GM18519 (cell line): ENCODE measurements around the gene CADPS.
"Not testable (repeated sequence)": the region's sequence is repeated elsewhere in the genome, so short reads cannot be mapped to it uniquely, and the experiment has no call there.

Source experiments
- ATAC-seq: cut with Tn5 transposase; IDR thresholded peaks from one replicate; pipeline ENCODE4 v1.9.1; 2021; ENCODE audit warnings: mild to moderate bottlenecking, moderate library complexity; ENCODE audit not compliant: unreplicated experiment, low FRiP score

Gene CADPS

DNA sequence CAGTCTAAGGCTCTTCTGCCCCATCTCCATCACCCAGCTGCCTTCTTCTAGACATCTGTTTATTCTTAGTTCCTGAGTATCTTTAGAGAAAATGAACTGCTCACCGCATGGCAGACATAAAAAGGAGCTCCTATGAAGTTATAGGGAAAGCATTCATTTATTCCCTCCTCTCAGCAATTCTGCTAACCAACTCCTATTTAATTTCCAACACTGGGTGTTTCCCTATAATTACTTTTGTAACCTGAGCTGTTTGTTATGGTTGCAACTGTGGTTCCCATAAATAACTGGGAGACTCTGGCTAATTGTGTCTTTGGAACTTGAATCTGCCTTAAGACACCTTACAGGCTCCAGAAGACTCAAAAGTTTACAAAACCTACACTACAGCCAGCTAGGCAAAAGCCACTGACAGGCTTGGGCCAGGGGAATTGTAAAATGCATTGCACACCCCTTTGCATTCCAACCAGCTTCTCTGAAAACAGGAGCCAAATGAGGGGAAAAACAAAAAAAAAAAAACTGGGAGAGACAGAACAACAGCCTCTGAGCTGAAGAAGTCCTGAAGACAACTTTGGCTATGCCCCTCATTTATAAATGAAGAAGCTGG, 270.4 kb downstream of the CADPS start:
- no peak for ATAC-seq

DNA sequence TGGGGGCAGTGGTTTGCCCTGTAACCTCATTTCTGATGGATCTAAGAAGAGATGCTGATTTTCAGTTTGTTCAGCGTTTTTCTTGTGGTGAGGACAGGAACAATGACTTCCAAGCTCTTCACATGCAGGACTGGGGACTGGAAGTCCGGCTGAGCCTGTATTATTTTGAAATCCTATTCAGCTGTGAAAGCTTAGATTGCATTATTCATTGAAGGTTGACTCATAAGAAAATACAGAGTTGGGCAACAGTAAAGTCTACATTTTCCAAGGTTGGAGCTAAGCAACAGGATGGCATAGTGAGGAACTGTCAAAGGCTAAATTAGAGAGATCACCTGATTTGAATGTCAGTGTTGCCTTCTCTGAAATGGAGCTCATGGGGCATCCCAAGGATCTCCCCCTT, 270.9 kb downstream of the CADPS start:
- no peak for ATAC-seq

DNA sequence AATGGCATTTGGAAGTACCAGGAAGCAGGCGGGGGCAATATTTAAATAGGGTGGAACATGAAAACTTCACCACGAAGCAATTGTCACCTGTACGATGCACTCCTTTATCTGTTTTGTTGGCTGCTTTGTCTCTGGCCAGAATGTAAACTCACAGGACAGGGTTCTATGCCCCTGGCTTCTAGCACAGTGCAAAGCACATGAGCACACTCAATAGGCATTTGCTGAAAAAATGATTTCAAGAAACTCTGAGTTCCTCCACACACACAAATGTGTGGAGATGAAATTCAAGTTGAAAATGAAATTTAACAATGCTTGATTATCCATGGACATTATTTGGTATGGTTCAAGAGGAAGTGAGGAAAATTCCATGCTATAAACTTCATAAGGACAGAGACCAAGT, 272.2 kb downstream of the CADPS start:
- ATAC-seq: no peak

DNA sequence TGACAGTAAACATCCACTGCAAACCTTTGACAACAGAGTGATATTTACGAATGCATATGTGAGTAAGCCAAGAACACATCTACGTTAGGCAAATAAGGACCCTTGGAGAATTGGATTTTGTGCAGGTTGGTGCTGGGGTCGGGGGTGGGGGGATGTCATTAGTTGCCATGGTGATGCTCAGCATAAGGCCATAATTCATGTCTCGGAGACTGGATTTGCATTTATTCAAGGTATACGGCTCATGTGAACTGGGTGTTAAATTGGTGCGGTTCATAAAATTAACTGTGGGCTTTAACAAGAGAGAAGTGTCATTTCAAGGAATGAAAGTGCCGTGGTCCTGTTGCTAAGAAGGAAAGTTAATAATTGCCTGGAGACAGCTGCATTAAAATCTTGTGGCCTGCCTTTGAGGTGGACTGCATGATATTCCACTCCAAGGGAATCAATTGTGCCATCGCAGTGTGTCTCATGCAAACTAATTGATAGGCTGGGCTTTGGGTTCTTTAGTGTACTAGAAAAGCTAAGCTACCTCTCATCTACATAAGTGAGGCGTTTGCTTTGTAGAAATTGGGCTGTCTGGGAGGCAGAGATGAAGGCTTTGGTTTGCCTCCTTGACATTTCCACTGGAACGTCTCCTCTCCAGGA, 273.0 kb downstream of the CADPS start:
- ATAC-seq: no peak

DNA sequence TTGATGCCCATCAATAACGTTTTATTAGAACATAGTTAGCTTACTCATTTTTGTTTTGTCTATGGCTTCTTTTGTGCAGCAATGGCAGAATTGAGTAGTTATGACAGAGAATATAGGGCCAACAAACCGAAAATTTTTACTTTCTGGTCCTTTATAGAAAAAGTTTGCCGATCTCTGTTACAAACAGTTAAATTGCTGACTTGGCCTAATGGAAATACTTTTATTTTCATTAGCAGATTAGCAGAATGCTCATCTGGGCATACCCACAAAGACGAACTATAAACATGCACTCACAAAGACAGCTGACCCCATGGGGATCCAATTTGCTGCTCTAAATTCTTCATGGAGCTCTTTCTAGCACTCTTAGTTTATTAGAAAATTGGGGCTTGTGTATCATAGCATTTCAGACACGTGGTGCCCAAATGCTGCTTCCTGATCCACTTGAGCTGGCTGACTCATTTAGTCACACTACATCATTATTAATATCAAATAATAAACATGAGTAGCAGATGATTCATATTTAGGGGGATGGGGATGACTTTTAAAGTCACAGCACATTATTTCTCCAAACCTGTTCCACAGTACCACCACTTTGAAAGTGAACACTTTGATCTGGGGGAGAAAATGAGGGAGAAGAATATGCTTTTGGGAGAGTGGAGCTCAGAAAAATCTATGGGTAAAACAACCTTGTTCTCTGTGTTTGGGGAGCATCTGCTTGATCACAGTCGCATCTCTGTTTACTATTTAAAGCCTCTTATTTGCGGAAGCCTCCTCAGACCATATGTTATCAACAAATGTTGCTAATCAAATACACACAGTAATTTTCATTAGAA, 273.8 kb downstream of the CADPS start:
- no peak for ATAC-seq

DNA sequence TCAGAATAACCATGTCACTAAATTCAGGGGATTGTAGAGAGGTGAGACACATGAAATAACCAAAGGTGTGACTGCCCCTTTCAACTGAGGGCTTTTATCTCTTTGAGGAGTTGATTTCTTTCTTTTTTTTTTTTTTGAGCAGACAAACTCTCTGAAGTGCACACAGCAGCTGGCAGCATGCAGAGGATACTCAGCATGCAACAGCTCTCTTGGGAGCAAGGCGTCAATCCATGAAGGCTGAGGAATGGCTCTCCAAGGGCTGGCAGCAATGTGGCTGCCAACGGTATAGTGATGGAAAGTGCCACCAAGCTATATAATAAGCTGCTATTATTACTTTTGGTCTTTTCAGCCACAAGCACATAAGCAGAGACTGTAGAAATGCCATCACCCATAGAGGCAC, 275.2 kb downstream of the CADPS start:
- ATAC-seq: no peak

DNA sequence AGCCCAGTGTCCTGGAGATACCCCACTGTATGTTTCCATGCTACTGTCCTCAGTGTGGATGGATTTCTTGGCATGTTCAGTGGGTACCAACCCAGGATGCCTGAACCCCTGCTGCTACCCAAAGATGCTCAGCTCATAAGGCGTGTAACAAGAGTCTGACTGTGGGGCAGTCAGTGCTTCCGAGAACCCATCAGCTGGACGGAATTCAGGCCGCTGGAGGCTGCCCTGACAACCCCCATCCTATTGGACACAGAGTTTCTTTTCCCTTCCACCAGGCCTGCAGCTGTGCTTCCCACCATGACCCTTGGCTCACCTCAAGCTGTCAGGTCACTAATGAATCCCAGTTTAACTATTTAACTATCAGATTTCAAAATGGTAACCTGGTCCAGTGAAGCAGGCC, 277.7 kb downstream of the CADPS start:
- no peak for ATAC-seq

DNA sequence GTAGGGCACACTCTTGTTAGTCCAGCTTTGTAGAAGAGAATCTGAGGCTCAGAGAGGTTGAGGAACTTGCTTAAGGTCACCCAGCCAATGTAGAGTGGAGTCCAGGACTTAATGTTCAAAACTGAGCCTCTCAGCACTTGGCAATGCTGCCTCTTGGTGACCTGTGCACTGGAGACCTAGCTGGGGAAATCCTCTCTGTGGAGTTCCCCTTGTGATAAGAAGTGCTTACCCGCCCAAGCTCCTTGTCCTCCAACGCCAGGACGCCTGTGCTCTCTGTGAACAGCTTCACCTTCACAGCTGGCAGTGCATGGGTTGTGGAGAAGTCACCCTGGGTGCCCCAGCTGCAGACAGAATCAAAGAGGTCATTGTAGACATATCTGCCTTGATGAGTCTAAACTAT, 282.8 kb downstream of the CADPS start:
- no peak for ATAC-seq

DNA sequence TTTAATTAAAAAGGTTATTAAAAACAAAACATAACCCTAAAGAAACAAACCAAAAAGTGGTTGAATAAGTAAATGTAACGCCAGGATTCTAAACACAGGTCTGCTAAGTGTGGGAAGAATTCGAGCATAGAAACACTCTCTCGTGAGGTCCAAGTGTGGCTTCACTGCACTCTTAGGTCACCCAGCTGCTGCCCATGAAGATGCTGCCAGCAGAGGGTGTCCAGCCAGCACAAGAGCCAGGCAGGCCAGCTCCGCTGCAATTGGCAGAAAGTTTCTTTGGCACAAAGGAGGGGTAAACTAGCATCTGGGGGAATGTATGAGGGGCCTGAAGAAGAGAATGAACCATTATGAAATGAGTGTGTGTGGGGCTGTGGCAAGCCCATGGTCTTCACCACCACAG, 286.1 kb downstream of the CADPS start:
- no peak for ATAC-seq

DNA sequence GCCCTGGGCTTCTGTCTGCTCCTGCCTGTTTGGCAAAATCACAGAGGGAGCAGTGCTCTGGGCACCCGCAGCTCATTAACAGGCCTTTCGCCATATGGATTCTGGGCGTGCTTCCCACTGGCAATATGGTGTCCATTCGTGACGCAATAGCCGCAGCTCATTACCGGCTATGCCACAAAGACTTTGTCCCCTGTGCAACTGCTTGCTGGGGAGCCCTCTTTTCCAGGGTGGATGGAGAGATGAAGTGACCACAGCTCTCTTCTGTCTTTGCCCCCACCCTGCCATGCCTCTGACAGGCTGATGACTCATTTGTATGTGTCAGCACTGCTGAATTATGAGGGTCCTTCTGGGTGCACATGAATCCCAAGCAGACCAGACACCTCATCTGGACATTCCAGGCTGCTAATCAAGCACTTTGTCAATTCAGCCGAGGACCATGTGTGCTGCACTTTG, 287.6 kb downstream of the CADPS start:
- no peak for ATAC-seq

DNA sequence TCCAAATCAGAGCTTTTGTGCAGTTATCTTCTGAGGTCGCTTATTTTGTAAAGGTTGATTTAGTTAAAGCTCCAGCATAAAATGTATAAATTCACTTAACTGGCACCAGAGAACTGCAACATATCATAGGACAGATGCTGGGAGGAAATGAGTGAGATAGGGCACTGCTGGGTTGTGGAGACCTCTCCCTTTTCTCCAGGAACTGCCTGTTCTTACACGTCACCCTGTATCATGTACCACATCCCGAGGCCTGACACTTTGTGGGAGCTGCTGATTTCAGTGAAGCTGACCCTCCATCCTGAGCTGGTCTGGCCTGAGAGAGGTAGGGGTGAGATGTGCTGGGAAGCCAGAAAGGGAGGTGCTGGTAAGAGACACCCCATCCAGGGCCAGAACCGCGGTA, 288.0 kb downstream of the CADPS start:
- no peak for ATAC-seq

DNA sequence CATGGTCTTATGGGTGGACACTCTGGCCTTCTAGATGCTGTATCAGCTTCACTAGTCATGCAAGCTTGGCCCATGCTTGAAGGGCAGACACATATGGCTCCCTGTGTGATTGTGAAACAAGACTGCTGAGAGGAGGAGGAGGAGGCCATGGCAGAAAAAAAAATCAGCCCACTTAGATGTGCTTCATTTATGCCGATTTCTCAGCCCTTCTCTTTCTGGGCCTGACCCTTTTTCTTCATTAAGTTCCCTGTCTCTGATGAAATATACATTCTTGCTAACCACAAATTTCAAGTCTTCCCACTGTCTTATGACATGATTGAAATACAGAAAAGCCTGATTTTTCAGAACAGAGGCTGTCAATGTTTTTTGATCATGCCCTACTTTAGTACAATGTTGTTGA, 288.9 kb downstream of the CADPS start:
- no peak for ATAC-seq

DNA sequence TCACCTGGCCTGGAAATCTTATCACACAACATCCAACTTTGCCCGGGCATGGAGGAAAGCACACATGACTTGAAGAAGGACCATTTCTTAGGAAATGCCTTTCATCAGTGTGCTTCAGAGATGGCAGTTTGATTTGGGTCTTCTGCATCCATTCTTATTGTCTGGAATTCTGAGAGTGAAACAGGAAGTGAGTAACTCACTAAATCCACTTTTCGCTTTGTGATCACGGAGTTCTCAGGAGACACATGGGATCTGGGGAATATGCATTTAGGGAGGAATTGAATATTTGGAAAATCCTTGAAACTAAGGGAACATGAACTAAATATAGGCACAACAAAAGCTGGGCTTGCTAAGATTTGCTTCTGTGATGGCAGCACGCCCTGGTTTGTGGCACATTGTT, 289.4 kb downstream of the CADPS start:
- ATAC-seq: no peak

DNA sequence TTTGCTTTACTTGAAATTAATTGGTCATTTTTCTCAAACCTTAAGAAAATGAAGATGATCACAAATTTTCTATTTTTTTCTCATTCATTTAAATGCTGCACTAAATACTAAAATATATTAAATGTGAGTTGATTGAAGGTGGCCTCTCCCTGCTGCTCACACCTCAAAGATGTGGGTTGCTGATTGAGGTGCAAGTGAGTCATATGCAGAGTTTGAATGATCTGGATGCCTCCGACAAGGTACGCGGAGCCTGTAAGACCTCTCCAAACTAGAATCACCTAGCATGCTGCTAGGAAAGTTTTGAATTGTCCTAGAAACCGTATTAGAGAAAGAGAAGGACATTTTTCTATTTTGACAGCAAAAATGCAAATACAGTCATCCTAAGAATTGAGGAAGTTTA, 290.6 kb downstream of the CADPS start:
- ATAC-seq: no peak

DNA sequence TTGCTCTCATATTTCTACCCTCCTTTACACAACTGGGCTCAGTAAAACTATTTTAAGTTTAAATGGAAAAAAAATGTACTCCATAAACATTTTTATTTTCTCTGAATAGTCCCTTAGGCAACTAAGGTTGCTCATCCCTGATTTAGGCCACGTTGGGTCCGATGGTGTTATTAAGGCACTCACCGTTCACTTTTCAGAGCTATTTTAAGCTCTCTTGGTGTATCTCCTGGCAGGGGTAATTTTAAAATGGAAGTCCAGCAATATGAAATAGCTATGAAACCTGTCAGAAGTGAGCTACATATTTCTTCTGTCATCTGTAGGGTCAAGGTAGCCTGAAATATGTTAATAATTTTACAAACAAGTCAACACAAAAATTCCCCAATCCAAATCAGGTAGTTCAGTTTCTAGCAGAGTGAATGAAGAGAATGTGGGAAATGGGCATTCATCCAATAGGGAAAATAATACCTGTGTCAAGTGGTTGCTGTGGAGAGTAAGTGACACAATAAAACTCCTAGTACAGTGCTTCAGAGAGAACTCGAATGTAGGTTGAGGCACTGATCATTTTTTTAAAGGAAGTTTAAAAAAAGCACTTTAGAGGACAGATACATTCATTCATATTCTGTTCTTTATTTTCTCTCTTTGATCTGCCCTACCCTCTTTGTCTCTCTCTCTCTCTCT, 292.6 kb downstream of the CADPS start:
- no peak for ATAC-seq

DNA sequence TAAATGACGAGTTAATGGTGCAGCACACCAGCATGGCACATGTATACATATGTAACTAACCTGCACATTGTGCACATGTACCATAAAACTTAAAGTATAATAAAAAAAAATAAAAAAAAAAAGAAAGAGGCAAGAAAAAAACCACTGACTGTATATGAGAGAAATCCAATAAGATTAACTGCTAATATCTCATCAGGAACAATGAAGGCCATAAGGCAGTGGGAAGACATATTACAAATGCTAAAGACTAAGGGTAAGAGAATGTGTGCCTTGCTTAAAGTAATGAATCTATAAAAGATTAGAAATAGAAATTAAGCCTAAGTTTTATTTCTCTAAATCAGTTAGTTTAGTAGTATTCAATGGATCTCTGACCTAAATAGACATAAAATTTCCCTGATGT, 294.7 kb downstream of the CADPS start:
- not testable (repeated sequence) for ATAC-seq

DNA sequence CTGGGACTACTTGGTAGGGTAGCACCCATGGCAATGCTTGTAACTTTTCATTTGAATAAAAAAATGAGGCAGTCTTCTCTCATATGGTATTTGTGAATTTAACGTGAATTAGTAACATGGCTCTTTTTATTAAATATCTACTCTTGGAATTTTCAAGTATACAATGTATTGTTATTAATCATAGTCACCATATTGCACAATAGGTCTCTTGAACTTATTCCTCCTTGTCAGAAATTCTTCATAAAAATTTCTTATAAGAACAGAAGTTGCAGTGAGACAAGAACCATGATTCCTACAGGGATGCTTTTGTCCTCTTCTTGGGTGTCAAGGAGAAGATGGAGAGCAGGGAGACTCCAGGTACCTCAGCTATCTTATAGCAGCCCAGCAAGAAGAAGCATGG, 298.1 kb downstream of the CADPS start:
- ATAC-seq: no peak

DNA sequence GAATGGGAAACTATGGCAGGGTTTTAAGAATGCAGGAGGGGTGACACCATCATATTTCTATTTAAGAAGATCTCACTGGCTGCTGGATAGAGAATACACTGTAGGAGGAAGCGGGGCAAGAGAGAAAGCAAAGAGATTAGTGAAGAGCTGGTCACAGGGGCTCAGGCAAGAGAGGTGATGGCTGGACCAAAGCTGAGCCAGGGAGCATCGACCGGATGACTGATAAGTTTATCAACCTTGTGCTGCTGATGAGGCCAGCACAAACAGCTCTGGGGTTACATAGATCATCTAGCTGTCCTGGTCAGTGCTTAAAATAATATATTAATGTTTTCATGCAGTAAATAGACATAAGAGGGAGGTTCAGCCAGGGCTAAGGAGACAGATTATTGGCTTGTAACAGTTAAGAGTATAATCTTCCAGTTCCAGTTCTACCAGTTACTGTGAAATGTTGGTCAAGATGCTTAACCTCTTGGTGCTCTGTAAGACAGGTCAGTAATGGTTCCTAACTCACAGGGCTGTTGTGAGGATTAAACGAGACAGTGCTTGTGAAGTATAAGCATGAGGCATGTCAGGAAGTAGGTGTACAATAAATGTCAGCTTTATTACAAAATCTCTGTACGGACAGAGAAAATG, 300.8 kb downstream of the CADPS start:
- ATAC-seq: no peak

DNA sequence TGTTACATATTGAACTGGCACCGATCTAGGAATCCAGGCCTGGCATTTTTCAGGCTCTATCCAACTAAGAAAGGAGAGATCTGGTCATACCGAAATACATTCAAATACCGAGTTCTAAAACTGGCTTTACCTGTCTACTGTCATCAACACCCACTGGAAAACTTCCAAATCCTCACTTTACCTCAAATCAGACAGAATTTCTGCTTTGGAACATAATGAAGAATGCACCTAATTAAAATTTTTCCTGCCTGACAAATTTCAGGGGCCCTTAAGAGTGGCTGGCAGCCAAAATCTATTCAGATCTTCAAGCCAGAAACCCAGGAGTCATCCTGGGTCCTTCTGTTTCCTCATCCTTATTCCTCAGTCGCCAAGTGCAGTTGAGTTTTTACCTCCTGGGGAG, 303.3 kb downstream of the CADPS start:
- no peak for ATAC-seq

DNA sequence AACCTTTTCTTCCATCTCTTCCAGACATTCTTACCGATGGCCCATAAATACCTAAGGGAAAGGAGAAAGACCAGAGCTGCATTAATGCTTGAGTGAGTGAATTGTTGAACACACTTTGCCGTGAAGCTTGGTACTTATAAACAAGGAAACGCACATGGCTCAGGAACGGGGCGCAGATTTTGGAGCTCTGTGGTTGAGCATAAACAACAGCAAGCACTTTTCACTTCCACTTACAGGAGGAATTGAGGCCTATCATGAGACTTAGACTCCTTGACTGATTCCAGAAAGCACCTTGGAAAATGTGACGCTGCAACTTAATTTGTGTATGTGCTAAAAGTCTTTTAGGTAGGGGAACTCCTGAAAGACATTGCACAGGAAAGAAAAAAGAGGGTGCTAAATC, 304.3 kb downstream of the CADPS start:
- ATAC-seq: no peak

DNA sequence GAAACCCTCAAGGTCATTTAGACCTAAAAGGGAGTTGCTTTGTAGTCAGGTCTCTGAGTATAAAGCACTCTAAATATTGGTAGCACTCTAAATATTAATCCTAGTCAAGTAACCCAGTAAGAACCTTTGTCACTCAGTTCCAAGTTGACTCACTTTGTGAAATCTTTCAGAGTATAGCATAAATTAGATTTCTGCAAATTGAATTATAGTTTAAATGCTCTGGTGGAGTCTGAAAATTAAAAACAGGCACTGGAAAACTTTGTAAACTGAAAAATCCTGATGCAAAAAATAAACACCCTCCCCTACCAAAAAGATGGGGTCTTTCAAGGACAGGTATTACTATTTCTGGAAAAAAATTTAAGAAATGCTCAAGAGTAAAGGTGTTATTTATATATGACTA, 305.6 kb downstream of the CADPS start:
- no peak for ATAC-seq
